Neural cell (in vitro differentiated cells): Measurements from ENCODE around the gene ADORA2B.

Experiments used
- CTCF ChIP-seq: fragments of 450-650 bp; IDR thresholded peaks from 2 replicates; pipeline ENCODE4 v1.5.1; 2014; ENCODE audit warnings: antibody characterized with exemption, mild to moderate bottlenecking, moderate library complexity; ENCODE audit not compliant: poor library complexity, severe bottlenecking
- RAD21 ChIP-seq: fragments of 450-650 bp; conservative IDR thresholded peaks from 2 replicates; pipeline ENCODE4 v1.6.1; 2014; ENCODE audit warnings: antibody characterized with exemption, mild to moderate bottlenecking, moderate library complexity

DNA sequence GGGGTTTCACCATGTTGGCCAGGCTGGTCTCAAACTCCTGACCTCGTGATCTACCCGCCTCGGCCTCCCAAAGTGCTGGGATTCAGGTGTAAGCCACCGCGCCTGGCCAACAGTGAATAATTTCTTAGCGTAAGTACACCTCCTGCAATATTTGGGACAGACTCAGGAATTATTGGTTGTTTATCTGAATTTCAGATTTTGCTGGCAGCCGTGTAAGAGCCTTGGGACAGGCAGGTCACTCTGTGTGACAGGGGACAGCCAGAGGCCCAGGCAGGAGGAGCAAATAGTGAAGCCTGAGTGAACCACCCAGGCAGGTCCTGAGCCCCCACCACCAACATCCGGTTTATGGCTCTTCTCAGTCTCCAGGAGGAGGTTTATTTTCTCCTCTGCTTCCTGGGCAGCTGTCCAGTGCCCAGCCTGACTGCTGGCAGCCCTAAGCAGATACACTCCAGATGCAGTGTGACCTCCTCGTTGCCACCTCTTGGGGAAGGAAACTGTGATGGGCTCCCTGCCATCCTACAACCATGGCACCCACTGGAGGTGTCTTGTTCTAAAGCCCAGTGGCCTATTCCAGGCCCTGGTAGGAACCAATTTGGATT lies 26.2 kb upstream of the ADORA2B start:
- TF ChIP-seq CTCF (no peak), RAD21 (no peak)
